ENCODE measurements around the gene NUP210L.

- TF ChIP-seq CTCF (IDR thresholded peaks at IDR 0.05; ENCODE audit: insufficient read depth, low read length) (no peak), POLR2AphosphoS5 (IDR thresholded peaks at IDR 0.05; ENCODE audit: low read depth) (no peak), REST (IDR thresholded peaks at IDR 0.05; ENCODE audit: insufficient replicate concordance, low read depth) (no peak), GABPA (IDR thresholded peaks at IDR 0.05; ENCODE audit: low read depth) (no peak)
These were observed 193.5 kb downstream of the NUP210L start for GRCh38 chr1:153961421-153961820.
